ENCODE measurements around the gene CAMKV. TPM values are rescaled to one million over a fixed set of nuclear protein-coding genes. Genes with fewer than 3 reads are reported as not detected.
A peak's percentile ranks its signal among the peaks of the same experiment; 100 is the strongest.

CAMKV gene
- total RNA-seq, 2 experiments from 2014 or later, result 1.8 to 2.1 TPM

DNA sequence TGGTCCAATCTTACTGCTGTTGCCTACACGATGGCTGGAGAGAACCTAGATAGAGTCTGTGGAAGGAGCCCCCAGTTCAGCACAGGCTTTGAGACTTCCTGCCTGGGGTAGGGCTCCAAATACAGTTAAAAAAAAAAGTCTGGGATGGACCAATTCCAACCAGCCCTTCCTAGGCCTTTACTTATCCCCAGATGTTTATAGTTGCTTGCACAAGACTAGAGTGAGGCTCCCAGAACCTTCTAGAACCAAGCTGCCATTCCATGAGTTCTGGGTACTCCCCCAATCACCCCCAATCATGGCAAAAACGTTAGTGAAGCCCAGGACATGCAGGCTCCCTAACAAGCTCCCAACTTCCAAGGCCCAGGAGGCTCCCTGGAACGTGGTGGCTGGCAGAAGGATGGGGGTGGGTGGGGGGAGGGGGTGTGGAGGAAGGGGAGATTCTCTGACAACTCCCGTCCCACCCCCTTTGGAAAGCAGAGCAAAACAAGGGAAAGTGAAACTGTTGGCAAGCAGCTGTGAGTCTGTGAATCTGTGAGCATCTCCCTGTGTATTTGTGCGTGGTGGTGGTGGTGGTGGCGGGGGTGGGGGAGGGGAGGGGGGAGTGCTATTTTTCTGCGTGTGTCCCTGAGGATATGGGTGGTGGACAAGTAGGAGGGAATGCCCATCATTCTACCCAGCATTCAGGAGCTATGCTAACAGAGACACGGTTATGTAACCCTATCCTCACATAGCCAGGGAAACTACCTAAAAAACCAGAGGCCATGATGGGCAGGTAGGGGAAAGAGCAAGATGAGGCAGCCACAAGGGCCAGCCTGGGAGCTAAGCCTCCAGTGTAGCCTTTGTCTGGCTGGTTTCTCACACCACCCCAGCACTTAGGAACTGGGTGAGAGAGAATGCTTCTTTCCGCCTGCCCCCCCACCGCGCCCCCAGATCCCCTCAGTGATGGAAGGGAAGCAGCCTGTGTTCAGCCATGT, 31.9 kb upstream of the CAMKV start:
- H3K27ac Mint-ChIP-seq, result no peak overlapping the region
- intact Hi-C loops (cut with micrococcal nuclease), result no loop called here

DNA sequence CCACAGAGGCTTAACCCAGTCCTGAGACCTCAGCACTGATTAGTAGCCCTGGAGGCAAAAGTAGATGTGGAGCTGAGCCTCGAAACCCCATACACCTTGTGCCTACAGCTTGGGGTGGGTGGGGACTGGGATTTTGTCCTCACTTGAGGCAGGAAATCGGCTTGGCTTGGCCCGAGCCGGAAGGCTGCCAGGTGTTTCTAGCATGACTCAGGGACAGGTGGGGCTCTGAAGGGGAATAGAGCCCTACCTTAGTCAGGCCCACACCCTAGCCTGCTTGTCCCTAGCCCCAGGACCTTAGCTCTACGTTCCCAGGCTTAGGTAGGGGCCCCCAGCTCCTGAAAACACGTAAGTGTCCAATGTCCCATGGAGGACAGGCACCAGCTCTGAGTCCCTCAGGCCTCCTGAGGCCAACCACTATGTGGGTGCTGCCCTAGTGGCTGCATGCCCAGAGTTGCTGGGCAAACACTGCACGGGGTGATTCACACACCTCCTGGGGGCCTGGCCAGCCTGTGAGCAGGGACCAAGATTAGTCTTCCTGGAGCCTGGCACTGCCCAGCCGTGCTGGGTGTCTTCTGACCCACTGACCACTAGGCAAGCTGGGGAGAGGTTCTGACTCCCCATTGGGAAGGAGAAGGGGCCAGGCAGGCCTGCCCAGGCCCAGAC, 30.9 kb upstream of the CAMKV start:
- Mint-ChIP-seq H3K27ac (no peak overlapping the region), H3K9me3 (no peaks in the 10 kb centered on the region), H3K36me3 (ENCODE audit: low read depth) (peaks cover 2% of the 10 kb centered on the region), H3K4me3 (no peak overlapping the region), H3K4me1 (ENCODE audit: low read depth) (peaks cover 7% of the 10 kb centered on the region), H3K27me3 (no peaks in the 10 kb centered on the region)
- CTCF ChIA-PET, result interaction anchor here (0.7 to 3.4 kb wide), 7 partner anchors 16 to 98 kb away, joined by 3 to 12 read pairs (median 3); partner anchors contain the start of gene INKA1
- intact Hi-C loops (cut with micrococcal nuclease), result no loop called here
- POLR2A ChIA-PET, result interaction anchor here (0.7 to 1.0 kb wide), 2 partner anchors 181 to 182 kb away, joined by 3 read pairs; partner anchors contain the start of gene AMIGO3
- ATAC-seq (no peak), DNase-seq (no peak)
- TF ChIP-seq, protein P1, sequence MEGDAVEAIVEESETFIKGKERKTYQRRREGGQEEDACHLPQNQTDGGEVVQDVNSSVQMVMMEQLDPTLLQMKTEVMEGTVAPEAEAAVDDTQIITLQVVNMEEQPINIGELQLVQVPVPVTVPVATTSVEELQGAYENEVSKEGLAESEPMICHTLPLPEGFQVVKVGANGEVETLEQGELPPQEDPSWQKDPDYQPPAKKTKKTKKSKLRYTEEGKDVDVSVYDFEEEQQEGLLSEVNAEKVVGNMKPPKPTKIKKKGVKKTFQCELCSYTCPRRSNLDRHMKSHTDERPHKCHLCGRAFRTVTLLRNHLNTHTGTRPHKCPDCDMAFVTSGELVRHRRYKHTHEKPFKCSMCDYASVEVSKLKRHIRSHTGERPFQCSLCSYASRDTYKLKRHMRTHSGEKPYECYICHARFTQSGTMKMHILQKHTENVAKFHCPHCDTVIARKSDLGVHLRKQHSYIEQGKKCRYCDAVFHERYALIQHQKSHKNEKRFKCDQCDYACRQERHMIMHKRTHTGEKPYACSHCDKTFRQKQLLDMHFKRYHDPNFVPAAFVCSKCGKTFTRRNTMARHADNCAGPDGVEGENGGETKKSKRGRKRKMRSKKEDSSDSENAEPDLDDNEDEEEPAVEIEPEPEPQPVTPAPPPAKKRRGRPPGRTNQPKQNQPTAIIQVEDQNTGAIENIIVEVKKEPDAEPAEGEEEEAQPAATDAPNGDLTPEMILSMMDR (IDR thresholded peaks at IDR 0.05), result no peak

More for the DNA sequence above, 31.9 kb upstream of the CAMKV start:
- CTCF ChIA-PET, result interaction anchor here (1.3 to 3.4 kb wide), 2 partner anchors 17 to 99 kb away, joined by 3 to 12 read pairs; partner anchors contain the start of gene INKA1
- TF ChIP-seq, protein P1 (IDR thresholded peaks at IDR 0.05), result no peak
- Mint-ChIP-seq H3K27me3 (no peaks in the 10 kb centered on the region), H3K36me3 (ENCODE audit: low read depth) (peaks cover 2% of the 10 kb centered on the region), H3K4me1 (ENCODE audit: low read depth) (peaks cover 17% of the 10 kb centered on the region), H3K9me3 (no peaks in the 10 kb centered on the region), H3K4me3 (no peak overlapping the region)
- POLR2A ChIA-PET, result interaction anchor here (0.7 to 1.3 kb wide), 3 partner anchors 20 to 183 kb away, joined by 3 to 4 read pairs (median 3); no protein-coding TSS in a partner anchor
- DNase-seq (no peak), ATAC-seq (no peak)

DNA sequence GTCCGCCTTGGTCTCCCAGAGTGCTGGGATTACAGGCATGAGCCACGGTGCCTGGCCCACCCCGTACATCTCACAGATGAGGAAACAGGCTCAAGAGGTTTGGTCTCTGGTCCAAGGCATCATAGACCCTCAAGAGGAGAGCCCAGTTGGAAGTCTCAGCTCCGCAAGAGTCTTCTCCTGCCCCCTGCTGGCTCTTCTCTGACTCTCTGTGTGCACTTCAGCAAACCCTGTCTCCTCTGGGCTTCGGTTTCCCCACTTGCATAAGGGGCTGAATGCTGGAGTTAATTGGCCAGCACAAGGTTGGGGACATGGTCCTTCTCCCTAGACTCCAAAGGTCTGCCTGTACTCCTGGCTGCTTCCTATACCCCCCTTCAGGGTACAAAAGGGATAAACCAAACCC, 30.1 kb upstream of the CAMKV start:
- intact Hi-C loops (cut with micrococcal nuclease), result no loop called here
- H3K9me3 Mint-ChIP-seq, result no peaks in the 10 kb centered on the region
- CTCF ChIA-PET, result interaction anchor here (0.7 to 3.4 kb wide), 10 partner anchors 11 to 99 kb away, joined by 3 to 12 read pairs (median 3); partner anchors contain the start of gene INKA1
- H3K27me3 Mint-ChIP-seq, result no peaks in the 10 kb centered on the region
- no peak overlapping the region for H3K4me3 Mint-ChIP-seq
- H3K27ac Mint-ChIP-seq, result no peak overlapping the region
- POLR2A ChIA-PET, result interaction anchor here (1.0 kb wide), 1 partner anchor 180 kb away, joined by 3 read pairs; the partner anchor contains the start of gene AMIGO3
- DNase-seq, result peak; percentile 44
- TF ChIP-seq, protein P1 (IDR thresholded peaks at IDR 0.05), result no peak
- no peak for ATAC-seq
- peaks cover 3% of the 10 kb centered on the region for H3K4me1 Mint-ChIP-seq (ENCODE audit: low read depth)
- peaks cover 2% of the 10 kb centered on the region for H3K36me3 Mint-ChIP-seq (ENCODE audit: low read depth)

DNA sequence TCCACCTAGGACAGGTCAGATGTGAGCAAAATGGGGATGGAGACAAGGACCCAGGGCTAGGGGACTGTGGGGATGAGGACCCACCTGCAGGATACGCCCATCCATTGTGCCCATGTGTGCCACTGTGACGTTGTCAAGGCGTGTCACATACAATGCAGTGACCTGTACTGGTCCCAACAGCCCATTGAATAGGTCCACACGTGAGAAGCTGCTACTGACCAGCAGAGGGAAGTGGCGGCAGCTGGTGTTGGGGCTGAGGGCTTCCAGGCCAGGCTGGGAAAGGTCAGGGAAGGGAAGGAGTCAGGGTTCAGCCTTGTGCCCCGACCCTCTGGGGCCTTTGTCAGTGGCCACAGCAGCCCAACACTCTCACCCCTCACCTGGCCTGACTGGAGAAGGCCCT, 29.3 kb upstream of the CAMKV start:
- no peak overlapping the region for H3K4me3 Mint-ChIP-seq
- no peaks in the 10 kb centered on the region for H3K9me3 Mint-ChIP-seq
- ATAC-seq (no peak), DNase-seq (no peak)
- H3K36me3 Mint-ChIP-seq (ENCODE audit: low read depth), result peaks cover 1% of the 10 kb centered on the region
- intact Hi-C loops (cut with micrococcal nuclease), result no loop called here
- H3K4me1 Mint-ChIP-seq (ENCODE audit: low read depth), result peaks cover 2% of the 10 kb centered on the region
- ChIA-PET CTCF (interaction anchor here (0.8 to 3.4 kb wide), 4 partner anchors 12 to 96 kb away, joined by 3 to 12 read pairs (median 6); partner anchors contain the start of gene INKA1), POLR2A (no interaction called here)
- no peaks in the 10 kb centered on the region for H3K27me3 Mint-ChIP-seq
- H3K27ac Mint-ChIP-seq, result no peak overlapping the region
- TF ChIP-seq, protein P1 (IDR thresholded peaks at IDR 0.05), result no peak

Data from activated CD8-positive, alpha-beta T cell treated with anti-CD3 and anti-CD28 coated beads for 36 hours (primary cell).